ENCODE measurements around the gene AAK1. TPM values are rescaled to one million over a fixed set of nuclear protein-coding genes. Genes with fewer than 3 reads are reported as not detected.

Gene AAK1
- total and polyA plus RNA-seq, 8 donors = 12.9 to 115 (median 66.8) TPM

DNA sequence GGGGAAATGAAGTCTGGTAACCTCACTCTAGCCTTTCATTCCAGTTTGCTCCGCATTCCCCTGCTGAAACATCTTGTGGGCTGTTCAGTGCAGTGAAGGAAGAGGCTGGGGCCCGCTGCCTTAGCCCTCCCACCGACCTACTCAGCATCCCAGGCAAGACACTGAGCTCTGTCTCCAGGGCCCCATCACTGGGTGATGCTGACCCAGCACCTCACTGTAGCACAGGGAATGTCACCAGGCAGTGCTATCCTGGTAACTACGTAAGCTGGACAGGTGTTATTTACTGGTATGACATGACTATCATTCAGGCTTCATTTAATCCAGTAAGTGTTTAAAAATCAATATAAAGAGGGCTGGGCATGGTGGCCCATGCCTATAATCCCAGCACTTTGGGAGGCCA is 105.3 kb downstream of the AAK1 start:
- 94 to 98% (median 97%) methylated on average over 4 of the region's 4 CpGs for WGBS, 5 donors
- Histone ChIP-seq H3K27ac (no peak overlapping the region), H3K36me3 (peaks cover 16 to 98% (median 87%) of the 10 kb centered on the region in 4 donors), H3K4me1 (peaks cover 0 to 25% (median 0%) of the 10 kb centered on the region in 4 donors), H3K4me3 (no peak overlapping the region), H3K27me3 (no peaks in the 10 kb centered on the region), H3K9me3 (peaks cover 0 to 11% (median 3%) of the 10 kb centered on the region in 4 donors)
- no peak for TF ChIP-seq POLR2AphosphoS5 (IDR thresholded peaks at IDR 0.05)
- intact Hi-C loops (cut with DNase I; ENCODE audit: low total_unique reads) = no loop called here
- no peak for DNase-seq

DNA sequence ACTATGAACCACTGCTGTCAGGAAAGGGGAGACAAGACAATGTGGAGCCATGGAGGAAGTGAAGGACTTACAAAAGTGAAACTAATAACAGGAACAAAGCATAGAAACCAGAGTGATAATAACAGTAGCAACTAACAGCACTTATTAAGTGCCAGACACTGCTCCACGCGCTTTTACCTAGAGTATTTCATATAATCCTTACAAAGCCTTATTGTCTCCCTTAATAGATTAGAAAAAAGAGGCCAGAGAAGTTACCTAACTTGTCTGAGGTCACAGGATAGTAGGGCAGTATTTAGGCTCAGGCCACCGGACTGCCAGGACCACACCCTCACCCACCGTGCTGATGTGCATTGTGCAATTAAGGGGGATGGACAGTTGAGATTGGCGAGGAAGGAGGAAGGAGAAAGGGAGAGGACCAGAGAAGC is 107.7 kb downstream of the AAK1 start:
- WGBS, 5 donors = 65 to 78% (median 75%) methylated on average over 5 of the region's 5 CpGs
- H3K4me1 ChIP-seq = peaks cover 0 to 25% (median 0%) of the 10 kb centered on the region in 4 donors
- no peak overlapping the region for H3K4me3 ChIP-seq
- TF ChIP-seq POLR2A (IDR thresholded peaks at IDR 0.05) (no peak), EP300 (IDR thresholded peaks at IDR 0.05) (no peak), POLR2AphosphoS5 (IDR thresholded peaks at IDR 0.05) (no peak)
- TF ChIP-seq, protein P1, sequence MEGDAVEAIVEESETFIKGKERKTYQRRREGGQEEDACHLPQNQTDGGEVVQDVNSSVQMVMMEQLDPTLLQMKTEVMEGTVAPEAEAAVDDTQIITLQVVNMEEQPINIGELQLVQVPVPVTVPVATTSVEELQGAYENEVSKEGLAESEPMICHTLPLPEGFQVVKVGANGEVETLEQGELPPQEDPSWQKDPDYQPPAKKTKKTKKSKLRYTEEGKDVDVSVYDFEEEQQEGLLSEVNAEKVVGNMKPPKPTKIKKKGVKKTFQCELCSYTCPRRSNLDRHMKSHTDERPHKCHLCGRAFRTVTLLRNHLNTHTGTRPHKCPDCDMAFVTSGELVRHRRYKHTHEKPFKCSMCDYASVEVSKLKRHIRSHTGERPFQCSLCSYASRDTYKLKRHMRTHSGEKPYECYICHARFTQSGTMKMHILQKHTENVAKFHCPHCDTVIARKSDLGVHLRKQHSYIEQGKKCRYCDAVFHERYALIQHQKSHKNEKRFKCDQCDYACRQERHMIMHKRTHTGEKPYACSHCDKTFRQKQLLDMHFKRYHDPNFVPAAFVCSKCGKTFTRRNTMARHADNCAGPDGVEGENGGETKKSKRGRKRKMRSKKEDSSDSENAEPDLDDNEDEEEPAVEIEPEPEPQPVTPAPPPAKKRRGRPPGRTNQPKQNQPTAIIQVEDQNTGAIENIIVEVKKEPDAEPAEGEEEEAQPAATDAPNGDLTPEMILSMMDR (IDR thresholded peaks at IDR 0.05) = no peak
- H3K27me3 ChIP-seq = no peaks in the 10 kb centered on the region
- peaks cover 25 to 98% (median 86%) of the 10 kb centered on the region in 4 donors for H3K36me3 ChIP-seq
- peaks cover 0 to 11% (median 5%) of the 10 kb centered on the region in 4 donors for H3K9me3 ChIP-seq
- H3K27ac ChIP-seq = no peak overlapping the region
- DNase-seq = no peak
- intact Hi-C loops (cut with DNase I; ENCODE audit: low total_unique reads) = no loop called here

GRCh38 chr2:69531186-69531585 is 112.4 kb downstream of the AAK1 start:
- H3K4me1 ChIP-seq = peaks cover 0 to 9% (median 0%) of the 10 kb centered on the region in 4 donors
- intact Hi-C loops (cut with DNase I; ENCODE audit: low total_unique reads) = no loop called here

GRCh38 chr2:69529480-69529879 is 114.1 kb downstream of the AAK1 start:
- Histone ChIP-seq H3K27ac (no peak overlapping the region), H3K27me3 (no peaks in the 10 kb centered on the region), H3K36me3 (peaks cover 44 to 100% (median 98%) of the 10 kb centered on the region in 4 donors), H3K9me3 (peaks cover 0 to 11% (median 5%) of the 10 kb centered on the region in 4 donors), H3K4me3 (no peak overlapping the region), H3K4me1 (no peaks in the 10 kb centered on the region)
- no peak for TF ChIP-seq POLR2AphosphoS5 (IDR thresholded peaks at IDR 0.05)
- no peak for TF ChIP-seq POLR2A (IDR thresholded peaks at IDR 0.05)
- TF ChIP-seq EP300 (IDR thresholded peaks at IDR 0.05) = no peak
- TF ChIP-seq, protein P1 (IDR thresholded peaks at IDR 0.05) = no peak
- intact Hi-C loops (cut with DNase I; ENCODE audit: low total_unique reads) = loop anchor here (5.0 kb wide), 1 partner anchor 623 kb away; no protein-coding TSS in a partner anchor
- WGBS, 5 donors = 61 to 81% (median 77%) methylated on average over 2 of the region's 2 CpGs
- no peak for DNase-seq

More at GRCh38 chr2:69531186-69531585, 112.4 kb downstream of the AAK1 start:
- TF ChIP-seq POLR2AphosphoS5 (IDR thresholded peaks at IDR 0.05) (no peak), EP300 (IDR thresholded peaks at IDR 0.05) (no peak), POLR2A (IDR thresholded peaks at IDR 0.05) (no peak)
- TF ChIP-seq, protein P1 (IDR thresholded peaks at IDR 0.05) = no peak
- H3K9me3 ChIP-seq = peaks cover 0 to 11% (median 5%) of the 10 kb centered on the region in 4 donors
- WGBS, 5 donors = 77 to 90% (median 83%) methylated on average over 7 of the region's 7 CpGs
- peaks cover 34 to 100% (median 95%) of the 10 kb centered on the region in 4 donors for H3K36me3 ChIP-seq
- H3K27ac ChIP-seq = no peak overlapping the region
- DNase-seq = no peak
- H3K4me3 ChIP-seq = no peak overlapping the region
- no peaks in the 10 kb centered on the region for H3K27me3 ChIP-seq

GRCh38 chr2:69525261-69525660 is 118.3 kb downstream of the AAK1 start:
- Histone ChIP-seq H3K27ac (no peak overlapping the region), H3K36me3 (peaks cover 37 to 100% (median 99%) of the 10 kb centered on the region in 4 donors), H3K4me1 (no peaks in the 10 kb centered on the region), H3K9me3 (no peaks in the 10 kb centered on the region), H3K27me3 (no peaks in the 10 kb centered on the region), H3K4me3 (no peak overlapping the region)
- no peak for DNase-seq
- WGBS, 5 donors = 80 to 94% (median 92%) methylated on average over 3 of the region's 3 CpGs
- TF ChIP-seq, protein P1 (IDR thresholded peaks at IDR 0.05) = no peak
- no peak for TF ChIP-seq POLR2A (IDR thresholded peaks at IDR 0.05)
- intact Hi-C loops (cut with DNase I; ENCODE audit: low total_unique reads) = loop anchor here (5.0 kb wide), 1 partner anchor 627 kb away; no protein-coding TSS in a partner anchor

Data from stomach (tissue), 9 donors.